ENCODE results near the gene TAS2R60. TPM values are rescaled to one million over a fixed set of nuclear protein-coding genes. Genes with fewer than 3 reads are reported as not detected.
"Not testable (repeated sequence)": the region's sequence is repeated elsewhere in the genome, so short reads cannot be mapped to it uniquely, and the experiment has no call there.

TAS2R60 gene
- total RNA-seq, 1 donor from 2014 or later, result not detected

- DNase-seq (ENCODE audit: low read depth, low spot score), result no peak
Measured at GRCh38 chr7:143411976-143412708, 31.1 kb upstream of the TAS2R60 start.

DNA sequence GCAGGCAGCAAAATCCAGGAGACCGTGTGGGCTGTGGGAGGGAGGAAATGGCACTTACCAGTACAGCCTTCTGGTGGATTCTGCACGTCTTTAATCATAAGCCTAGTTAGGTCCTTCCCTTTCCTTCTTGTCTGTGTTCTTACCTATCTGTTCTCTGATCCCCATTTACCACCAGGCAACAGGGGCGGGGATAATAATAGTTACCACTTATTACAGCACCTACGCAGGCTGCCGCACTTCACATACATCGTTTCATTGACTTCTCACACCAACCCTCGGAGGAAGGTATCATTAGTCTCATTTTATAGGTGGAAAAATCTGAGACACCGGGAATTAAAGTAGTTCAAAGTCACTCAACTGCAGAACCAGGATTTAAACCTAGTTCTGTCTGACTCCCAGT, 30.1 kb upstream of the TAS2R60 start:
- DNase-seq (ENCODE audit: low read depth, low spot score), result no peak

DNA sequence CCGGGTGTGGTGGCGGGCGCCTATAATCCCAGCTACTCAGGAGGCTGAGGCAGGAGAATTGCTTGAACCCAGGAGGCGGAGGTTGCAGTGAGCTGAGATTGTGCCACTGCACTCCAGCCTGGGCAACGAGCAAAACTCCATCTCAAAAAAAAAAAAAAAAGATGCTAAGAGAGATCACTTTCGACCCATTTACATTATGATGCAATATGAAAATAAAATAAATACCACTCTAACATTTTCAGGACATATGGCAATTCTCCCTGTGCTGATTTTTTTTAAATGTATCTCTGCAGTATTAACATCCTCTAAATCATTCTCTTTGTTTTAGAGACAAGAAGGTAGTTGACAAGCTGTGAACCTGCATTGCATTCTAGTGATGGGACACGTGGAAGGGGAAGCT, 28.0 kb upstream of the TAS2R60 start:
- not testable (repeated sequence) for DNase-seq (ENCODE audit: low read depth, low spot score)

DNA sequence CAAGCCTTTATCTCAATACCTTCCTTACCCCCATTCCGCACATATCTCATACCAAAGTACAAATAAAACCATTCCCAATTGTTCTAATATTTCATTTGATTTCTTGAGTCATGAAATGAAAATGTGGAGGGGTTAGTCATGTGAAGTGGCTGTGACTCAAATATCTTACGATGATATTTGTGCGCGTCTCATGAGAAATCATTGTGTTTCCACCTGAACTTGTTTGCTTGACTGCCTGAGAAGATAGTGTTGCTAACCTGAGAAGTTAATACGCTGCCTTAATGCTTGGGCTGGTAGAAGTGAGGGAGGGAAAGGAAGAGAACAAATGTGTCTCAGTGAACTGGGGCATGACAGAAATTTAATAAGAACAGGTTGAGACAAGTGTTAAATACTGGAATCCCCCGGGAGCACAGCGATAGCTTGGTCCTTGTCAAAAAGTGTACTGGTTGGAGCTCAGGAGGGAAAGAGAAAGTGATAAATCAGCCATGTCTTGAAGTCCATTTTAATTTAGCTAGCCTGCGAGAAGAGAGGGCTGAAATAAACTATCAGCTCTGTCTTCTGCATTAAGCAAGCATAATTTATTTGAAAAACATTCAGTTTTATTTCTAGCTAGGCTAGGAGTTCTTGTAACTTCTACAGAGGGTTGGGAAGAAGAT, 27.4 kb upstream of the TAS2R60 start:
- no peak for DNase-seq (ENCODE audit: low read depth, low spot score)

- DNase-seq (ENCODE audit: low read depth, low spot score), result no peak
Measured at GRCh38 chr7:143416565-143417149, 26.6 kb upstream of the TAS2R60 start.

DNA sequence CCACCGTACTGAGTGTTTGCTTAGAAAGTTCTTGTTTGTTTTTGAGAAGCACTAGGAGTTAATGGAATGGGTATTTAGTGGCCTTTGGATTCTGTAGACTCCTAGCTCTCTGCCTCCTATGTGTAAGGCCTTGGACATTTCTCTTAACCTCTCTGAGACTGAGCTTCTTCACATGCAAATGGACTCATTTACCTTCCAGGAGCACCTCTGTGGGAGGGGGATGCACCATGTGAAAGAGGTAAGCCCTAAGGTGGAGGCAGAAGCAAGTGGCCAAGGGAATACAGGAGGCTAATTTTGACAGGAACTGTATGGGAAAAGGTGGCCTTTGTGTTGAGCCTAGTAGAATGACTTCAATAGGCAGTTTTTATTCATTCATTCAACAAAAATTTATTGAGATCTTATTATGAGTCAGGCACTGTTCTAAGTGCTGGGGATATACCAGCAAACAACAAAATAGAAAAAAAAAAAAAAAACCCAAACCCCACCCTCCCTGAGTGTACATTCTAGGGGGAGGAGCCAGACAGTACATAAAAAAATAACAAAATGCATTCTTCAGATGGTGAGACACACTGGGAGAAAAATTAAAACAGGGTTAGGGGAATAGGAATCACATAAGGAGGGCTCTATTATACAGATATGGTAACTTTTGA, 25.4 kb upstream of the TAS2R60 start:
- DNase-seq (ENCODE audit: low read depth, low spot score), result no peak

GRCh38 chr7:143418681-143419458, 24.4 kb upstream of the TAS2R60 start:
- DNase-seq (ENCODE audit: low read depth, low spot score), result no peak

GRCh38 chr7:143419880-143420279, 23.4 kb upstream of the TAS2R60 start:
- no peak for DNase-seq (ENCODE audit: low read depth, low spot score)

DNA sequence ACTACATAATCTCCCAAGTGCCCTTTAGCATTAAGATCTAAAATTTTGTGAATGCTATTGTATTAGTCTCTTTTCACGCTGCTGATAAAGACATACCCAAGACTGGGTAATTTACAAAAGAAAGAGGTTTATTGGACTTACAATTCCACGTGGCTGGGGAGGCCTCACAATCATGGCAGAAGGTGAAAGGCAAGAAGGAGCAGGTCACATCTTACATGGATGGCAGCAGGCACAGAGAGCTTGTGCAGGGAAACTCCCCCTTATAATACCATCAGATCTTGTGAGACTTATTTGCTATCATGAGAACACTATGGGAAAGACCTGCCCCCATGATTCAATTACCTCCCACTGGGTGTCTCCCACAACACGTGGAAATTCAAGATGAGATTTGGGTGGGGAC, 22.6 kb upstream of the TAS2R60 start:
- DNase-seq (ENCODE audit: low read depth, low spot score), result not testable (repeated sequence)

GRCh38 chr7:143422033-143422432, 21.2 kb upstream of the TAS2R60 start:
- no peak for DNase-seq (ENCODE audit: low read depth, low spot score)

GRCh38 chr7:143424476-143424875, 18.8 kb upstream of the TAS2R60 start:
- not testable (repeated sequence) for DNase-seq (ENCODE audit: low read depth, low spot score)

DNA sequence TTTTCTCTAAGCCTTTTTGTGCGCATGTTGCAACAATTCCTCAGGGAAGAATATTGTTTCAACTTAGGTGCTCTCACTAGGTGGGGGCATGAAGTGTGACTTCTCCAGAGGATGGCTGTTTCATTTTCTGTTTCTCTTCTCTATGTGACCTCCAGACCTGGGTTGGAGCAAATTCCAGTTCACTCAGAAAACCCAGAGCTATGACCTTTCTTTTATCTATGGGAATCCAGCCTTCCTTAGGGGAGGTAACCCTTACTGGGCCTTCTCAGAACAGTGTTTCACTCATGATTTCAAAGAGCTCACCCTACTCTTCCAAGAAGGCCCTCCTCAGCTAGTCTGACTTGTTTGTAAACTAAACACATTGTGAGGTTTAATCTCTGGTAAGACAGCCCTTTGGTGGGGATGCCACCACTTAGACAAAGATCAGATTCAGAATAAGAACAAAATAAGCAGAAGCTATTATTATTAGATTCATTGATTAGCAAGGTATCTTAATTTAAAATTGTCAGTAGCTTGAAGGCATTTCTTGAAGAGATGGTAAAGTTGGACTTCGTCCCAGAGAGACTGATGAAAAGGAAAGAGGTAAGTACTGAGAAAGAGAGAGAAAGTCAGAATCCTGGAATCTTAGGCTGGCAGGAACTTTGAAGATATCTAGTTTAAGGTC, 16.6 kb upstream of the TAS2R60 start:
- no peak for DNase-seq (ENCODE audit: low read depth, low spot score)

- DNase-seq (ENCODE audit: low read depth, low spot score), result no peak
Measured at GRCh38 chr7:143429770-143430698, 13.2 kb upstream of the TAS2R60 start.

DNA sequence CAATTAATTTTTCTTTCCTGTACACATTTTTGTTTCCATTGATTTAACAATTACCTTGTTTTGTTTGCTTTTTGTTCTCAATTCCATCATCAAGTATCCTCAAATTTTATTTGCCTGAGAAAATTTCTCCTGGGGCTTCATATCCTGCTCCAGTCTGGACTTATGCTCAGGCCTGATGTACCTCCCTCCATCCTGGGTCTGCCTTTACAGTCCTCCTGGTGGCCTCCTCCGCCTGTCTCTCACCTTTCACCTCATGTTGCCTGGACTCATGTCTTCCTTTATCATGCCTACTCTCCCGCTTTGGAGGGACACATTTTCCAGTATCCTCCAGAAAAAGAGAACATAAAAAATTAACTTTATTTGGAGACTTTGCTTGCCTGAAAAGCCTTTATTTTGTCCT, 12.1 kb upstream of the TAS2R60 start:
- no peak for DNase-seq (ENCODE audit: low read depth, low spot score)

GRCh38 chr7:143433759-143434158, 9.5 kb upstream of the TAS2R60 start:
- no peak for DNase-seq (ENCODE audit: low read depth, low spot score)

DNA sequence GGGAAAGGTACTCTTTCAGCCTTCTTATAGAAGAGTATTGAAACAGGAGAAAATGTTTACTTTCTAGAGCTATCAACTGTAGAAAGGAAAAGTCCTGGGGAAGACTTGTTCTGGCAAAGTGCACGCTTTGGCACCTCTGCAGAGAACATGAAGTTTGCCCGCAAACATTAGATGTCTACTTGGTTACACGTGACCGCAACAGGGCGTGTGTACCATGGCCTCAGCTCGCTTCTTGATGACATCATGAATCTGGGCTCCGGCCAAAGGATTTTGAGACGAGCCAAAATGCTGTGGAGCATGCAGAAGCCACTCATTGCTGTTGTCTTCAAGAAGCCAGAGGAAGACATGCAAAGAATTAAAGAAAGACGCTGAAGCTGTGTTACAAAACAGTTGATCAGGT, 8.6 kb upstream of the TAS2R60 start:
- no peak for DNase-seq (ENCODE audit: low read depth, low spot score)

DNA sequence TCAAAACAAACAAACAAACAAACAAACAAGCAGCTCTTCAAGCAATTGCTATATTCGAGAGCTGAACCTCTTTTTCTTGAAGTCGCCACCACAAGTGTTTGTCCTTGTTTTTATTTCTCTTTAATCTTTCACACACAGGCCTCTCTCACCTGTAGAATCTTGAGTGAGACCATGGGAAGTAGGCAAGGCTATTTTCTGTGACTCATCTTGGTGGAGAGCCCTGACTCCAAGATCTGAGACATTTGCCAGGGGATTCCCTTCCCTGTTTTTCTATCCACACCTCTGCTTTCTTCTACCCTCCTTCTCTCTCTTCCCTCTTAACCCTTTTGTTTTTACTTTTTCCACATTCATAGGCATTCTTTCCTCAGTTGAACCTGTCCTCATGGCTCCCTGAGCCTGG, 8.0 kb upstream of the TAS2R60 start:
- DNase-seq (ENCODE audit: low read depth, low spot score), result no peak

DNA sequence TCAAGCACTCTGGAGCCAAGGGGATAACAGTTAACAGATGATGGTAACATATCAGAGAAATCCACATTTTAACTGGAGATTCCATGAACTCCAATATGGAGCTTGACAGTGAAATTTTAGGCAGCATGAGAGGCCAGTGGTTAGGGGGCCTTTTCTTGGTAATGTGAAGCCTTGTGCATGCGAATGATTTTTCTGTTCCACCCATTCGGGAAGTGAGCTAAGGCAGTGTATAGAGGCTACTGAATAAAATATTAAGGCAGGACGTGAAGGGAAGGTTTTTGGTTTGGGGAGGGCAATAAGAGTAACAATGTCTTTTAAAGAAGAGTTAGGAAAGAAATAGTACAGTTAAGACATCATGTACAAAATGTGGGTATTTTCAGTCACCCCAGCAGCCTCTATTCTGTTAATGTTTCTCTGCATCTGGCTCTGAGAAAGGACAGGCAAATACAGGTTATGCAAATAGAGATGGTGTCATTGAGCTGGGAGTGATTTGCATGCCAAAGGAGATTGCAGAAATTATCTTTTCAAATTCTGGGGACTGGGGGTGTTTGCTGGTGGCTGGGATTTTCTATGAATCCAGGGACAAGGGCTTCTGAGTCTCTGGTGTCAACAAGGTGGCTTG, 6.8 kb upstream of the TAS2R60 start:
- DNase-seq (ENCODE audit: low read depth, low spot score), result no peak

GRCh38 chr7:143437578-143437977, 5.7 kb upstream of the TAS2R60 start:
- DNase-seq (ENCODE audit: low read depth, low spot score), result no peak
